GM23248 (cell line): ENCODE results near the gene RNF217.

ENCODE experiments used
- EZH2 ChIP-seq: fragments of 200-600 bp; sonication (generic); IDR thresholded peaks from 2 replicates; pipeline ENCODE4 v1.6.1; 2018; ENCODE audit warnings: antibody characterized with exemption, mild to moderate bottlenecking; ENCODE audit not compliant: insufficient read depth, poor library complexity, severe bottlenecking
- EZH2phosphoT487 ChIP-seq: fragments of 200-600 bp; sonication (generic); IDR thresholded peaks from 2 replicates; pipeline ENCODE4 v1.6.1; 2018; ENCODE audit warnings: antibody characterized with exemption, moderate library complexity, mild to moderate bottlenecking, low read depth; ENCODE audit not compliant: insufficient read depth

DNA sequence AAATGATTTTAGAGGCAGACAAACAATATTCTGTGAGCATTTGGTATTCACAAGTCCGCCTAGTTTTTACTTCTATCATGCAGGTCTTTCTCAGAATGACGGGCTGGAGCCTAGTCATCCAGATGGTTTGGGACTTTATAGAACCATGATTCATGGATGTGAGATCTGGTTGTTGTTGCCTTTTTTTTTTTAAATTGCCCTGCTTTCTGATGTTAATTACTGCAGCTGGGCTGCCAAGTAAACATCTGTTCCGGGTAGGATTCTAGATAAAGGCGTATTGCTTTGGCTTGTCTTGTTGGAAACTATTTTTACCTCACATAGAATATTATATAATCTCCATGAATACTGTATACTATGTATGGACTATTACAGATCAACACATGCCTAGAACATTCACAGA is 58.1 kb downstream of the RNF217 start:
- no peak for TF ChIP-seq EZH2phosphoT487
- TF ChIP-seq EZH2: no peak
